Islet precursor cell (in vitro differentiated cells): ENCODE results near the gene RNASE4.

Experiments used
- DNase-seq: peaks from one replicate; pipeline ENCODE4 v3.0.0-alpha.2; 2018

The RNASE4 gene

DNA sequence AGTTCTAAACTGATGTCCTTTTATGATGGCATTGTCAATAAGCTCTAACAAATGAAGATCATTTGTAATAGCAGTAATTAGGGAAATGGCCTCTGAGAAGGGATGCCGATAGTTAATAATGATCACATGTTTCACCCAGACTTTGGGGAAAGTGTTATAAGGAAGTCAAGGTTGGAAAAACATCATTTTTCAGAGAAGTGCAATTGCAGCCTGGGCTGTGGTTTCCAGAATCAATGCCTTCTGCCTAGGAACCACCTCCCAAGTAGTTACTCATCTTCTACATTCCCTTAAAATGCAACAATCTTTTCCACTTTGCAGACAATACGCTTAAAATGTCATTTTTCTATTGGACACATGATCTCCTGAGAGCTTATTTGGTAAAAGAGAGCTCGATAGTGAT is 62.2 kb downstream of the RNASE4 start:
- DNase-seq = no peak

DNA sequence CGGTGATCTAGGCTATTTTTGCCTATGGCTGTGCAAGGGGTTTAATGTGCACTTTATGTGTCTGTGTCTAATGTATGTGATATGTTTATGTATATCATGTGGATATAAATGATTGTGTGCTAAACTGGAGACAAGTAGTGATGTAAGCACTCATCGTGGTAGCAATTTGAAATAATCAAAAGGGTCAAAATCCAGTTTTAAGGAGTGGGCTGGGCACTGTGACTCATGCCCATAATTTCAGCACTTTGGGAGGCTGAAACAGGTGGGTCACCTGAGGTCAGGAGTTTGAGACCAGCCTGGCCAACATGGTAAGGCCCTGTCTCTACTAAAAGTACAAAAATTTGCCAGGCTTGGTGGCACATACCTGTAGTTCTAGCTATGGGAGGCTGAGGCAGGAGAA is 64.1 kb downstream of the RNASE4 start:
- DNase-seq = no peak

DNA sequence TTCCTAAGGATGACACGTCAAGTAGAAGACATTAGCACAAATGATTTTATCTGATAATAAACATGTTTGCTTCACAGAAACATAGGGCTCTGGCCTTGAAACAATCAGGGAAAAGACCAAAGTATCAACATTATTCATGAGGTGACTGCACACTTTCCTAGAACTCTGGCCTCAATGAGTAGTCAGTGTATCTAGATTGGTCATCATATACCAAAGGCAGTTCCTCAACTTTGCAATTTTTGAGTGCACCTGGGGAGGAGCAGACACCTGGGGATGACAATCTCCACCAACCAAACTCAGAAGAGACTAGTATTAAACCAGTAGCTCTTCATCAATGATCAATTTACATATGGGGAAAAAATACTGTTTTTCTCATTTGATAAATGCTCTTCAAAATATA is 65.8 kb downstream of the RNASE4 start:
- DNase-seq = no peak
